Stimulated activated CD8-positive, alpha-beta memory T cell treated with anti-CD3 and anti-CD28 coated beads, Interleukin-15, amount 100 ng/mL, for 24 hours (primary cell): ENCODE measurements around the gene OR8G1.
"Not testable (repeated sequence)": the region's sequence is repeated elsewhere in the genome, so short reads cannot be mapped to it uniquely, and the experiment has no call there.

ENCODE experiments used
- DNase-seq: peaks from one replicate; pipeline ENCODE4 v3.0.0-alpha.2; 2020; ENCODE audit warnings: low read depth

The OR8G1 gene

GRCh38 chr11:124240621-124241397 is at the start of gene OR8G1:
TSS of gene OR8G1 (plus strand) at chr11:124241095. CDS start at chr11:124249676, 8,581 bp downstream.
- DNase-seq: no peak

- no peak for DNase-seq
Observed at GRCh38 chr11:124193221-124194010, 47.5 kb upstream of the OR8G1 start.

- DNase-seq: no peak
Observed at GRCh38 chr11:124194293-124195188, 46.4 kb upstream of the OR8G1 start.

- no peak for DNase-seq
Observed at GRCh38 chr11:124195189-124195734, 45.6 kb upstream of the OR8G1 start.

GRCh38 chr11:124197999-124198398 is 42.9 kb upstream of the OR8G1 start:
- no peak for DNase-seq

- no peak for DNase-seq
Observed at GRCh38 chr11:124198897-124199296, 42.0 kb upstream of the OR8G1 start.

- DNase-seq: no peak
Observed at GRCh38 chr11:124199702-124200101, 41.2 kb upstream of the OR8G1 start.

- DNase-seq: no peak
Observed at GRCh38 chr11:124200671-124201070, 40.2 kb upstream of the OR8G1 start.

- no peak for DNase-seq
Observed at GRCh38 chr11:124202951-124203350, 37.9 kb upstream of the OR8G1 start.

- DNase-seq: no peak
Observed at GRCh38 chr11:124204008-124204407, 36.9 kb upstream of the OR8G1 start.

- DNase-seq: no peak
Observed at GRCh38 chr11:124207102-124207792, 33.6 kb upstream of the OR8G1 start.

GRCh38 chr11:124209824-124210357 is 31.0 kb upstream of the OR8G1 start:
- DNase-seq: no peak

- DNase-seq: no peak
Observed at GRCh38 chr11:124210421-124210820, 30.5 kb upstream of the OR8G1 start.

- no peak for DNase-seq
Observed at GRCh38 chr11:124211321-124211720, 29.6 kb upstream of the OR8G1 start.

GRCh38 chr11:124214027-124214426 is 26.9 kb upstream of the OR8G1 start:
- no peak for DNase-seq

GRCh38 chr11:124219126-124219525 is 21.8 kb upstream of the OR8G1 start:
- no peak for DNase-seq

- DNase-seq: no peak
Observed at GRCh38 chr11:124222407-124222806, 18.5 kb upstream of the OR8G1 start.

- not testable (repeated sequence) for DNase-seq
Observed at GRCh38 chr11:124224618-124225423, 16.1 kb upstream of the OR8G1 start.

GRCh38 chr11:124225471-124225870 is 15.4 kb upstream of the OR8G1 start:
- no peak for DNase-seq

GRCh38 chr11:124233376-124233775 is 7.5 kb upstream of the OR8G1 start:
- no peak for DNase-seq
